Non-pigmented ciliary epithelial cell (primary cell): ENCODE results near the gene TTLL4.

ENCODE experiments used
- DNase-seq: peaks from one replicate; pipeline ENCODE4 v3.0.0-alpha.2; 2010; ENCODE audit warnings: low read depth

The TTLL4 gene, protein sequence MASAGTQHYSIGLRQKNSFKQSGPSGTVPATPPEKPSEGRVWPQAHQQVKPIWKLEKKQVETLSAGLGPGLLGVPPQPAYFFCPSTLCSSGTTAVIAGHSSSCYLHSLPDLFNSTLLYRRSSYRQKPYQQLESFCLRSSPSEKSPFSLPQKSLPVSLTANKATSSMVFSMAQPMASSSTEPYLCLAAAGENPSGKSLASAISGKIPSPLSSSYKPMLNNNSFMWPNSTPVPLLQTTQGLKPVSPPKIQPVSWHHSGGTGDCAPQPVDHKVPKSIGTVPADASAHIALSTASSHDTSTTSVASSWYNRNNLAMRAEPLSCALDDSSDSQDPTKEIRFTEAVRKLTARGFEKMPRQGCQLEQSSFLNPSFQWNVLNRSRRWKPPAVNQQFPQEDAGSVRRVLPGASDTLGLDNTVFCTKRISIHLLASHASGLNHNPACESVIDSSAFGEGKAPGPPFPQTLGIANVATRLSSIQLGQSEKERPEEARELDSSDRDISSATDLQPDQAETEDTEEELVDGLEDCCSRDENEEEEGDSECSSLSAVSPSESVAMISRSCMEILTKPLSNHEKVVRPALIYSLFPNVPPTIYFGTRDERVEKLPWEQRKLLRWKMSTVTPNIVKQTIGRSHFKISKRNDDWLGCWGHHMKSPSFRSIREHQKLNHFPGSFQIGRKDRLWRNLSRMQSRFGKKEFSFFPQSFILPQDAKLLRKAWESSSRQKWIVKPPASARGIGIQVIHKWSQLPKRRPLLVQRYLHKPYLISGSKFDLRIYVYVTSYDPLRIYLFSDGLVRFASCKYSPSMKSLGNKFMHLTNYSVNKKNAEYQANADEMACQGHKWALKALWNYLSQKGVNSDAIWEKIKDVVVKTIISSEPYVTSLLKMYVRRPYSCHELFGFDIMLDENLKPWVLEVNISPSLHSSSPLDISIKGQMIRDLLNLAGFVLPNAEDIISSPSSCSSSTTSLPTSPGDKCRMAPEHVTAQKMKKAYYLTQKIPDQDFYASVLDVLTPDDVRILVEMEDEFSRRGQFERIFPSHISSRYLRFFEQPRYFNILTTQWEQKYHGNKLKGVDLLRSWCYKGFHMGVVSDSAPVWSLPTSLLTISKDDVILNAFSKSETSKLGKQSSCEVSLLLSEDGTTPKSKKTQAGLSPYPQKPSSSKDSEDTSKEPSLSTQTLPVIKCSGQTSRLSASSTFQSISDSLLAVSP

DNA sequence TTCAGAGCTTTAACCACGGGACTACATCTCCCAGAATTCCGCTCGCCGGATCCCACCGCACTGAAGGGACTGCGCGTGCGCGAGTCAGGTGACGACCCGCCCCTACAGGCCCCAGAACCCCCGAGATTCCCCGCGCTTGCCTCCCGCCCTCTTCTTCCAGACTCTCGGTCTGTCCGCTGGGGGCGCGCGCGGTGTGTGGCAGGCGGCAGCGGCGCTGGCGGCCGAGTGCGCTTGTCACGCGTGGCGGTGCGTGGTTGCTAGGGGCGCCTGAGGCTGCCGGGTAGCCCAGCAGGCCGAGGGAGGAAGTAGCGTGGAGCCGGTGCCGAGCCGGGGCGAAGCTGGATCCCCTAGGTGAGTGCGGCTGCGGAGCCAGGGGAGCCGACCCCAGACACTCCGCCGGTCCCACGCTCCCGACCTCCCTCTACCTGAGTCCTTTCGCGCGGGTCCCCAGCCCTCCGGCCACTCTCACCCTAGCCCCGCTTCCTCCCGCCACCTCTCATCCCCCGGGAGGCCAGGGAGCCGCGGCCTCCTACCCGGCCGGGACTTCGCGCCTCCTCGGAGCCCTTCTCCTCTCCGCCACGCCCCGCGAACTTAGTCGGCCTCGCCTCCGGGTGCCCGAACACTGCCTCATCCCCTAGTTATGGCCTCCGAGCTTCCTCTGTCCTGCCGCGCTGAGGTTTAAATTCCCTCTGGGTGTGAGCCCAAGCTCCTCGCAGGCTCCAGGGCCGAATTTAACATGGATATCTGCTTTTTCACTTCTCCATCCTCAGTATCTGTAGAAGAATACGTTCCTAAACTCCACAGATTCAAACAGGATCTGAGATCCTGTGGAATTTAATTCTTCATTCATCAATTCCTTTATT, at the start of gene TTLL4:
Gene TTLL4 (plus strand): TSS at position 149 of the 863 bp plus-strand sequence. CDS start 26,842 bp downstream, outside the sequence.
- peak; percentile 82 for DNase-seq

DNA sequence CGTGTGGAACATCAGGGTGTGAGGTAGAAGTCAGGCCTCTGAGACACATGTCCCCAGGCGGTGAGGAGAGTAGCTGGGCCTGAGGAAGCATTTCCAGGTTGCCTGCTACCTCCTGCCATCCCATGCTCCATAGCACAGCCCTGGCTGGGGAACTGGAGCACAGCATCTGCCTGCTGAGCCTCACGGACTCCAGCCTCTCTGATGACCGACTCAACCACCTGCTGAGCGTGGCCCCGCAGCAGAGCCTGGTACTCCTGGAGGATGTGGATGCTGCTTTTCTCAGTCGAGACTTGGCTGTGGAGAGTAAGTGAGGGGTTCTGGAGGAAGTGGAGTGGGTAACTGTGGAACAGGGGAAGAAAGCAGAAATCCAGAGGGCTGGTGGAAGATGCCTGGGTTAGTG, 48.3 kb upstream of the TTLL4 start:
- no peak for DNase-seq

DNA sequence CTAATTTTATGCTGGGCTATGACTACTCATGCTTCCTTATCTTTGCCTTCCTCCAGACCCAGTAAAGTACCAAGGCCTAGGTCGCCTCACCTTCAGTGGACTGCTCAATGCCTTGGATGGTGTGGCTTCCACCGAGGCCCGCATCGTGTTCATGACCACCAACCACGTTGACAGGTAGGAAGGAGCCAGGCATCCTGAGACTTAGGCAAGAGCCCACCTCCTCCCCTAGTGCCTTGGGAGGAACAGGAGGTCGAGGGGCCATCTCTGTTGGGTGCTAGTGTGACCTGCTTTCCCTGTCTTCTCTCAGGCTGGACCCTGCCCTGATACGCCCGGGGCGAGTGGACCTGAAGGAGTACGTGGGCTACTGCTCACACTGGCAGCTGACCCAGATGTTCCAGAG, 47.8 kb upstream of the TTLL4 start:
- DNase-seq, result no peak

DNA sequence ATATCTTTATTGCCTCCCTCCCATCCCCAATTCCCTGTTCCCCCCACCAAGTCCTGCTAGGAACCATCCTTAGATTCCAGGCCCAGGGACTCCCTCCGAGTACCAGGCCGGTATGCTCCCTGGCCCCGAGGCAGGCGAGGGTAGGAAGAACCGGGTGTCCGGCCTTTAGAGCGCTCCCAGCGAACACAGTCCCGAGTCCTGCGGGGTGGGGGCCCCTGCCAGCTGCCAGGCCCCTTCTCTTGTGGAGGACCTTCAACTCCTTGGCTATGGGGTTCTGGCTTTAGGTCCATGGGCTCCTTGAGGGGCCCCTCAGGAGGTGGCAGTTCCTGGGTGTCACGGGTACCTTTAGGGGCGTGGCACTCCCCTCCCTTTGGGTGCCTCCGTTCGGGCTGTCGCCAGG, 46.7 kb upstream of the TTLL4 start:
- DNase-seq, result no peak

DNA sequence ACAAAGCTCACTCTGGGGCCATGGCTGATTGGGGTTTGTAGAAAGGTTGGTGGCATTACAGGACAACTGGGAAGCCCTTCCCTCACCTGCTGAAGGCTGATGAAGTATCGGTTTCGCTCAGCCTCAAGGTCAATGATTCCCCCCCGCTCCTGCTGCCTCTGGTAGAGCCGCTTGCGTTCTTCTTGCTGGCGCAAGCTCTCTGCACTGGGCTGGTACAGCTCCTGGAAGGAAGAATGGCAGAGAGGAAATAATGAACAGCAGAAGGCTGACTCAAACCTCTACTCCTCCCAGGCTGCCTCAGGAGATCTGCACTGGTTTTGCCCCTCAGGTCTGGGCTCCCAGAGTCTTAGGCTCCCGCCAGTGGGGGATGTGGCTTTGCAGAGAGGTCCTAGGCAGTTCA, 46.0 kb upstream of the TTLL4 start:
- no peak for DNase-seq

DNA sequence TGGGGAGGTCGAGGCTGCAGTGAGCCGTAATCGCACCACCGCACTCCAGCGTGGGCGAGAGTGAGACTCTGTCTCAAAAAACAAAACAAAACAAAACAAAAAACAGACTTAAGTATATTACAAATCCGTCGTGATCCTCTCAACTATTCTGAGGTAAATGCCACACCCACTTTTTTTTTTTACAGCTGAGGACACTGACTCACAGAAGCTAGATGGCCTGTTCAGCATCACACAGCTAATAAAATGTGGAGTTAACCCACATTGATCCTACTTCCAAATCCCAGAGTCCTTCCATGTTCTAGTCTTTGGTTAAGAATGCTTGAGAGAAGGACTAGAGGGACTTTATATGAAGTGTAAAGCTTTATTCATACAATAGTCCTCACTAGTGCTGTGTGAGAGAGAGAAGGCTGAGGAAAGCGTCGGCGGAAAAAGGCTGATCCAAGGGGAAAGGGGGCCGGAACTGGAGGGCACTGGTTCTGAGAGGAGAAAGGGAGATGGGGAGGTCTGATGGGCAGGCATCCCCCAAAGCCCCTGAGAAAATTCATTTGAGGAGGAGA, 39.5 kb upstream of the TTLL4 start:
- no peak for DNase-seq

DNA sequence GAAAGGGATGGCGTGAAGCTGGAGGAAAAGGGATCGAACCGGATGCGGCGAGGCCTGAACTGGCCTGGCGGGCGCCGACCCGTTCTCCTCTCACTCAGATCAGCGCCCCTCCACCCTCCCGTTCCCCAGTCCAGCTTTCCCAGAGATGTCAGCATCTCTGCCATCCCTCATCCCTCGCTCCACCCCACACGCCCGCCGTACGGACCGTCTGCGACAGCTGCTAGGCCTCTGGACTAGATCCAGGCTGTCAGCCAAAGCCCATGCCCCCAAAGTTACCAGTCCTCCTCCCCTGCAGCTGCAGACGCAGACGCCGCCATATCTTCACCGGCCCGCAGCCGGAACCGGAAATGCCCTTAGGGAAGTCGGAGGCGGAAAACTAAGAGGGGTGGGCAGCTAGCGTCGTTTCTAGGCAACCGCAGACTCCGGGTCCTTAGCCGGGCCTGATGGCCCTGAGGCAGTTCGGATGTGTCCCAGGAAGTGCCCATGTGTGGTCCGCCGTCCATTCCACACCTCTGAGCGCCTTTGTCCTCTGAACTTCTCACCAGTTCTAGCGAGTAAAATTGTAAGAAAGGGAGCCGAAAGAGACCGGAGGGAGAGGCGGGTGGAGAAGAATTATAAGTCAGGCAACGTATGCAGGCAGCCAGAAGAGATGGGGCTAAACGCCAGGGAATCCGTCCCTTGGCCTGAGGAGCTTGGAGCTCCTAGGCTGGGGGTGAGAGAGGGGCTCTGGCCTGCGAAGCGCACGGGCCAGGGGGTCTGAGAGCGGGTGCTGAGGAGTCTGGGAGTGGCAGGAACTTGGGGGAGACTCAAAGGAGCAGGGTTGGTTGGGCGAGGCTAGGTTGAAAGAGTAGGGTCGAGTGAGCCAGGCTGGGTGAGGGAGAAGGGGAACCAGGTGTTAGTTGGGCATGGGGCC, 38.7 kb upstream of the TTLL4 start, which contains the start of the genes RNF25 and STK36:
Gene RNF25 (minus strand): TSS at position 349 of the 913 bp plus-strand sequence. CDS start 32 bp downstream, at position 317.
Gene STK36 (plus strand): TSS at position 433 of the 913 bp plus-strand sequence. CDS start 744 bp downstream, outside the sequence.
- no peak for DNase-seq

DNA sequence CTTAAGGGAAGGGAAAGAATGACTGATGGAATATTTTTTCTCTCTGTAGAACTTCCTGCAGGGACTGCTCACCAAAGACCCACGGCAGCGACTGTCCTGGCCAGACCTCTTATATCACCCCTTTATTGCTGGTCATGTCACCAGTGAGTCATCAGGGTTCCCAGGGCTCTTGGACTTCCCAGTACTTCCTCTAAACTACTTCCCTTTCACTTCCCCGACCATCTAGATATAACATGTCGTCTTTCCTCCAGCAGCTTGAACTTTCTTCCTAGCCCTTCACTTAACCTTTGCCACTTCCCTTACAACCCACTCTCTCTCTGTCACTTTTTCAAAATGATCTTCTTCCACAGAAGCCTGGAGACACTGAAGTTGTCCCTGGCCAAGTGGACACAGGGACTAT, 31.5 kb upstream of the TTLL4 start:
- DNase-seq, result no peak

DNA sequence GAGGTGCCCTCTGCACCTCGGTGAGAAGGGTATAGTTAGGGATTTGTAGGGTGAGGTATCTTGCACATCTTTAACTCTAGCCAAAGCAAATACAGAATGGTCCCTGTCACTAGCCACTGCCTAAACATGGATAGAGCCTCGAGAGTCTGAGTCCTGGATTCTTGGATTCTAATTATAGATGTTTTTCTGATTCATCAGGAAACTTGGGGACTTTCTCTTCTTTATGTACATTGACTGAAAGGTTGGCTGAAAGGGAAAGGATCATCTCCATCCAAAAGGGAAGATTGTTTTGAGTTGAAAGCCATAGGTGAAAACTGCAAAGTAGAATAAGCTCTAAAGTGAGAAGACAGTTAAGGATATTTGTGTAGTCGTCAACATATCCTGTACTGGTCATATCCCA, 30.6 kb upstream of the TTLL4 start:
- no peak for DNase-seq

DNA sequence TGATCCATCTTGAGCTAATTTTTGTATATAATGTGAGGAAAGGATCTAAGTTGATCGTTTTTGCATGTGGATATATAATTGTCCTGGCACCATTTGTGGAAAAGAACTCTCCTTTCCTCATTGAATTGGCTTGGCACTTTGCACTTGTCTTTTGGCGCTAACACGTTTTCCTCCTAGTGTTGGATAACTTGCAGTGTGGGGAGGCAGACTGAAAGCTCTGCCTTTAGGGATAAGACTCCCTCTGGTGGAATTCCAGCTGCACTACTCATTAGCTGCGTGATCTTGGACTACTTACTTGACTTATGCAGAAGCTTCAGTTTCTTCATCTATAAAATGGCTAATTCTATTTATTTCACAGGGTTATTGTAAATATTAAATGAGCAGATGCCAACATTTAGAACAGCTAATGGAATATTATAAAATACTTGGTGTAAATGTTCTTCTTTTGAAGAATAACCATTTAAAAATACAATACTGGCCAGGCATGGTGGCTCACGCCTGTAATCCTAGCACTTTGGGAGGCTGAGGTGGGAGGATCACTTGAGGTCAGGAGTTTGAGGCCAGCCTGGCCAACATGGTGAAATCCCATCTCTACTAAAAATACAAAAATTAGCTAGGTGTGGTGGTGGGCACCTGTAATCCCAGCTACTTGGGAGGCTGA, 23.1 kb upstream of the TTLL4 start:
- peak; percentile 52 for DNase-seq

DNA sequence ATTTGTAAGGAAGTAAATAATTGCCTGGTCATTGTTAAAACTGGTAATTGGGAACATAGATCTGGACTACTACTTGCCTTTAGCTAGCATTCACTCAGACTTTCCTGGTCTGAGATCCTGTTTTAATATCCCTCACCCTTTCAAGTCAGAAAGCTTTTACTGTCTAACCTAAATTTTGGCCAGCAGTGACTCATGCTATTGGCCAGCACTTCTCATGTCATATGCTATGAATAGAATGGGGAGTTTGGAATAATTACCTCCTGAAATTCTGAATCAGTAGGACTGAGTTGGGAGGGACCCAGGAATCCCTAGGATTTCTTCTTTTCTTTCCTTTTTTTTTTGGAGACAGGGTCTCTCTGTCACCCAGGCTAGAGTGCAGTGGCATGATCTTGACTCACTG, 19.4 kb upstream of the TTLL4 start:
- no peak for DNase-seq

DNA sequence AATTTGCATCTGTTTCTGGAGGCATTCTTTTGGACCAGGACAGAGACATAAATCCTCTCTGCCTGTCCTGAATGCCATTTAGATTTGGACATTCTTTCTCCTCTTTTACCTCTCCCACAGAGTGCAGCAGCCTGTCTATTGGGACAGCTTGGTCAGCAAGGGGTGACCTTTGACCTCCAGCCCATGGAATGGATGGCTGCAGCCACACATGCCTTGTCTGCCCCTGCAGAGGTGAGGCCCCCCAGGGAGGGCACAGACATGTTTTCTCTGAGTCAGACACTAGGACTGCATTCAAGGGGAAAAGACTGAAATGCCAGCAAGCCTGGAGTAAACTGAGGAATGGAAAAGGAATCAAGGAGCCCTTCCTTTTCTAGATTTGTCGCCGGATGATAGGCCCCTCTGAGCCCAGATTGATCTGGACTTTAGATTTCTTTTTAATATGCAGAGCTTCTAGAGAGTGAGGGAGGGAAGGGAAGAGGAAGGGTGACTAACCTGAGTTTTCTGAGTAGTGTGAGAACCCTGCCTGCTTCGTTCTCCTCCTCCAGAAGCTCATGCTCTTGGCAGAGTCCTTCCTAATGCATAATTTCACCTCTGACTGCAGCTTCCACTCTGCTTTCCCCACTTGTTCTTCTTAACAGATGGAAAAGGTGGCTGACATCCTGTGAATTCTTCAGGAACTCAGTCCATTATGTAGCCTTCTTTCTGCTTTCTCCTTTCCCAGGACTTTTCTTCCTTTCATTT, 16.1 kb upstream of the TTLL4 start:
- no peak for DNase-seq

DNA sequence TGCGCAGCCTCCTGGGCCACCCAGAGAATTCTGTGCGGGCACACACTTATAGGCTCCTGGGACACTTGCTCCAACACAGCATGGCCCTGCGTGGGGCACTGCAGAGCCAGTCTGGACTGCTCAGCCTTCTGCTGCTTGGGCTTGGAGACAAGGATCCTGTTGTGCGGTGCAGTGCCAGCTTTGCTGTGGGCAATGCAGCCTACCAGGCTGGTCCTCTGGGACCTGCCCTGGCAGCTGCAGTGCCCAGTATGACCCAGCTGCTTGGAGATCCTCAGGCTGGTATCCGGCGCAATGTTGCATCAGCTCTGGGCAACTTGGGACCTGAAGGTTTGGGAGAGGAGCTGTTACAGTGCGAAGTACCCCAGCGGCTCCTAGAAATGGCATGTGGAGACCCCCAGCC, 11.8 kb upstream of the TTLL4 start:
- DNase-seq, result no peak

DNA sequence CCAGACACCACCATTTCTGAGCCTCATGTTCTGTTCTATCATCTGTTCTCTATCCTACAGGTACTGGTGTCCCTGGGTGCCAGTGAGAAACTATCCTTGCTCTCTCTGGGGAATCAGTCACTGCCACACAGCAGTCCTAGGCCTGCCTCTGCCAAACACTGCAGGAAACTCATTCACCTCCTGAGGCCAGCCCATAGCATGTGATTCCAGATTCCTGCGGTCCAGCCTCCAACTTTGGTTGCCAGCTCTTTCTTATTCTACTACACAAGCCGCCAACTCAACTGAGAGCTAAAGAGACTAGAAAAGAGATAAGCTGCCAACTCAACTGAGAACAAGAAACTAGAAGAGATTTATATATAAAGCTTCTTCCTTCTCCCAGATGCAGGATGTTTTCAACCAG, 8.8 kb upstream of the TTLL4 start:
- DNase-seq, result no peak

DNA sequence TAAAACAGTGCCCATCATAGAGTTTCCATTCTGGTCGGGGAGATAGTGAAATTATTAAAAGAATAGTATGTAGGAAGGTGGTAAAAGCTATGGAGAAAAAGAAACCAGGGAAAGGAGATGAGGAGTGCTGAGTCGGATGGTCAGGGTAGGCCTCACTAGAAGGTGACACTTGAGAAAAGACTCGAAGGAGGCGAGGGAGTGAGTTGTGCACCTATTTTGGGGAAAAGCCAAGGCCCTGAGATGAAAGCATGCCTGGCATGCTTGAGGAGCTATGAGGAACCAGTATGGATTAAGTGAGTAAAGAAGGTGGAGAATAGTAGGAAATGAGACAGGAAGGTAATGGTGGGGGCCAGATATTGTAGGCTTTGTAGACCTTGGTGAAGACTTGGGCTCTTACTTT, 7.3 kb upstream of the TTLL4 start:
- no peak for DNase-seq

DNA sequence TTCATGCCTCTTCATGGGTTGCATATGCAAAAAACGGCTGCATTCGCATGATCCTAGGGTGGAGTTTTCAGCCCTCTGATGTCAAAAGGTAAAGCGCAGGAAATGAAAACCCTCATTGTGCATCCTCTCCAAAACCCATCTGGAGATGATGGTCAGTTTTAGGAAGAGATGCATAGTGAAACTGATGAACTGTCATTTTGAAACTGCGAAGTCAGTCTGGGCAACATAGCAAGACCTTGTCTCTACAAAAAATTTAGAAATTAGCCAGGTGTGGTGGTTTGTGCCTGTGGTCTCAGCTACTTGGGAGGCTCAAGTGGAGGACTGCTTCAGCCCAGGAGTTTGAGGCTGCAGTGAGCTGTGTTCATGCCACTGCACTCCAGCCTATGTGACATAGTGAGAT, 2.5 kb upstream of the TTLL4 start:
- DNase-seq, result no peak

DNA sequence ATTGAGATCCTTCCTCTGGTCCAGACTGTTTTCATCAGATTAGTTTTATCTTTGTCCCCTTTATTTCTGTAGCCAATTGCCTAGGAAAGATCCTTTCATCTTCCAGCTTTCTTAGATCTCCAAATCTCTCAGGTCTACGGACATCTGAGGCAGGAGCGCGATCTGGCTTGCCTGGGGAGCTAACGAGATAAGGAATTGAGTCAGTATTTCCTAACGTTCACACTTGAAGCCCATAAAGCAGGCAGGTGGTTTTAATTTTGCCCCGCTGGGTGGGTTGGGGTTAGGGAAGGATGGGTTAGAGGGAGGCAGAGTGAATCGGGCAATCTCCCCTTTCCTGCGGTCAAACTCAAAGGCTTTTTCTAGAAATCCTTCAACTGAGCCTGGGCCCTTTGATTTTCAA, 727 bp upstream of the TTLL4 start:
- DNase-seq, result no peak

DNA sequence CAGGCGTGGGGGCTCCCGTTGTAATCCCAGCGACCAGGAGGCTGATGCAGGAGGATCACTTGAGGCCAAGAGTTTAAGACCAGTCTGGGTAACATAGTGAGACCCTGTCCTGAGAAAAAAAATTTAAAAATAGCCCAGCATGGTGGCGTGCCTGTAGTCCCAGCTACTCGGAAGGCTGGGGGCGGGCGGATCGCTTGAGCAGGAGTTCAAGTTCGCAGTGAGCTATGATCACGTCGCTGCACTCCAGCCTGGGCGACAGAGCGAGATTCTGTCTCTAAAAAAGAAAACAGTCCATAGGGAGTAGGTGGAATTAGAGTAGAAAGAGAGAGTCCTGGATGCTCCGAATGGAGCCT, 325 bp upstream of the TTLL4 start:
- DNase-seq, result no peak

DNA sequence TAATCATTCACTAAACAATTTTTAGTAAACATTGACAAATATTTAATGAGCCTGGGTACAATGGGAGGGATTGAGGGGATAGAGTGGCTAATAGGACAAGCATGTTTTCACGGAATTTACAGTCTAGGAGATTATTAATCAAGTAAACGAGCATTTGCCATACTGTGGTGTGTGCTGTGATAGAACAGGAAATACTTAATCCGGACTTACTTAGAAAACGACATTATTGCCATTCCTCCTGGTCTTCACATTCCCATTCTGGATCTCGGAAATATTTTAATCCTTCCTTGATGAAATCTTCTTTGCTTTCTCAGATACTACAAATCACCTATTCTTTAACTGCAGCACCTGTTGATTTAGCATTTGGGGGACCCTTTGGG, 905 bp downstream of the TTLL4 start:
- DNase-seq, result no peak
